K562 (cell line): ENCODE results near the gene CADM2. TPM values are rescaled to one million over a fixed set of nuclear protein-coding genes. Genes with fewer than 3 reads are reported as not detected.

Experiments
- ATAC-seq: fragments of 200-7000 bp; cut with Tn5 transposase; 3 replicates; pipeline ENCODE4 v1.9.1; 2020; ENCODE audit warnings: moderate library complexity
- BruUV-seq: library from RNA; stranded (reverse); fragments of 400-500 nt; replicated peaks from 2 replicates; lab custom pipeline; 2021; lab: Mats Ljungman, UMichigan
- CTCF ChIA-PET: fragments of 300-600 bp; formaldehyde crosslinking; extraction: SDS; loops from one replicate; lab custom pipeline; 2021; ENCODE audit warnings: low intra/inter-chr PET ratio; lab: Yijun Ruan, JAX
- POLR2A ChIA-PET: fragments of 300-600, 350-650 bp; sonication (Branson Sonifier 250); formaldehyde crosslinking; extraction: SDS; loops from one replicate; lab custom pipeline; 2021; ENCODE audit warnings: antibody characterized with exemption, inconsistent platforms; lab: Yijun Ruan, JAX
- DNase-seq, 4 experiments: peaks; one replicate each; pipeline versions ENCODE4 v3.0.0 to v3.0.0-alpha.2; 2011 to 2018; ENCODE audit warnings: low spot score in 3 of 4, mixed read lengths in 3 of 4; ENCODE audit errors: extremely low read depth in 1 of 4
- FAIRE-seq: peaks from 2 replicates; lab custom pipeline; 2011; peaks lifted over from hg19 to GRCh38; lab: Jason Lieb, UNC
- H2AFZ ChIP-seq: 2 replicates; pipeline ENCODE4 v1.6.0; 2011; ENCODE audit warnings: low read depth, low read length, control low read depth, inconsistent platforms
- H3K27ac ChIP-seq: fragments of 200-600 bp; 3 replicates; pipeline ENCODE4 v1.8.0; 2011; ENCODE audit warnings: low read depth, mild to moderate bottlenecking, control low read depth, inconsistent platforms, low read length, moderate library complexity, mixed read lengths; ENCODE audit errors: extremely low read depth
- H3K27me3 ChIP-seq, 2 experiments: fragments of 300-600 bp in 1 of 2; 2 replicates in 1 of 2; 3 replicates in 1 of 2; pipeline versions ENCODE4 v1.6.0 to v1.8.0; 2011; ENCODE audit warnings: inconsistent platforms in 2 of 2, low read length in 2 of 2, mild to moderate bottlenecking in 1 of 2, mixed read lengths in 1 of 2, moderate library complexity in 1 of 2; ENCODE audit not compliant: control insufficient read depth in 2 of 2, insufficient read depth in 2 of 2
- H3K36me3 ChIP-seq: fragments of 300-600 bp; 3 replicates; pipeline ENCODE4 v1.8.0; 2011; ENCODE audit warnings: mild to moderate bottlenecking, low read length, inconsistent platforms; ENCODE audit not compliant: control insufficient read depth, insufficient read depth
- H3K4me1 ChIP-seq, 2 experiments: fragments of 200-600 bp in 1 of 2; replicated peaks in 1 of 2; 2 replicates in 1 of 2; 3 replicates in 1 of 2; pipeline versions ENCODE4 v1.5.1 to v1.8.0; 2011; ENCODE audit warnings: inconsistent platforms in 2 of 2, low read length in 2 of 2, mild to moderate bottlenecking in 1 of 2, mixed read lengths in 1 of 2, moderate library complexity in 1 of 2; ENCODE audit not compliant: control insufficient read depth in 2 of 2, insufficient read depth in 2 of 2
- H3K4me2 ChIP-seq: 2 replicates; pipeline ENCODE4 v1.6.1; 2011; ENCODE audit warnings: low read length, control low read depth, inconsistent platforms, mixed read lengths; ENCODE audit not compliant: insufficient read depth
- H3K4me3 ChIP-seq: fragments of 200-600 bp; sonication (generic), shearing (Covaris generic); 2 replicates; pipeline ENCODE4 v1.5.1; 2016; ENCODE audit warnings: control low read depth, inconsistent platforms
- H3K79me2 ChIP-seq: fragments of 200-600 bp; 3 replicates; pipeline ENCODE4 v1.8.0; 2011; ENCODE audit warnings: low read length, inconsistent platforms; ENCODE audit not compliant: control insufficient read depth, insufficient read depth
- H3K9ac ChIP-seq, 2 experiments: 2 replicates each; pipeline versions ENCODE4 v1.6.0 to v1.6.1; 2011; ENCODE audit warnings: low read depth in 2 of 2, low read length in 2 of 2, control low read depth in 1 of 2, inconsistent platforms in 1 of 2, mild to moderate bottlenecking in 1 of 2, mixed read lengths in 1 of 2; ENCODE audit not compliant: insufficient read depth in 1 of 2
- H3K9me1 ChIP-seq: one replicate; pipeline ENCODE4 v1.6.0; 2011; ENCODE audit warnings: inconsistent platforms, mild to moderate bottlenecking, low read length, moderate library complexity; ENCODE audit not compliant: control insufficient read depth, insufficient read depth
- H3K9me3 ChIP-seq: replicated peaks from 2 replicates; pipeline ENCODE4 v1.5.1; 2011; ENCODE audit warnings: low read depth, low read length, inconsistent platforms; ENCODE audit not compliant: control insufficient read depth, insufficient read depth
- H4K20me1 ChIP-seq: replicated peaks from 2 replicates; pipeline ENCODE4 v1.6.1; 2011; ENCODE audit warnings: low read length, inconsistent platforms, mixed read lengths; ENCODE audit not compliant: control insufficient read depth, insufficient read depth
- CAMTA2 ChIP-seq: fragments of 250-450 bp; sonication (Bioruptor Pico); conservative IDR thresholded peaks from 2 replicates; pipeline ENCODE4 v1.5.1; 2022
- ETS2 ChIP-seq: IDR thresholded peaks from 2 replicates; pipeline ENCODE4 v1.6.1; 2016; ENCODE audit warnings: borderline replicate concordance, missing genetic modification characterization, mild to moderate bottlenecking, moderate library complexity, missing compliant biosample characterization; ENCODE audit not compliant: poor library complexity, severe bottlenecking
- FIP1L1 ChIP-seq: fragments of 200-400 bp; formaldehyde crosslinking; IDR thresholded peaks from 2 replicates; pipeline ENCODE4 v1.6.1; 2018; ENCODE audit warnings: mild to moderate bottlenecking, low read depth, low read length; ENCODE audit not compliant: poor library complexity, severe bottlenecking
- FOXP4 ChIP-seq: sonication (generic); formaldehyde crosslinking; IDR thresholded peaks from 2 replicates; pipeline ENCODE4 v1.8.0; 2022; ENCODE audit warnings: mild to moderate bottlenecking, missing genetic modification reagents, borderline replicate concordance
- NCOA6 ChIP-seq: fragments of 450-650 bp; IDR thresholded peaks from 2 replicates; pipeline ENCODE4 v1.6.1; 2017; ENCODE audit warnings: mild to moderate bottlenecking
- NCOR1 ChIP-seq: fragments of 450-650 bp; IDR thresholded peaks from 2 replicates; pipeline ENCODE4 v1.6.1; 2016; ENCODE audit warnings: mild to moderate bottlenecking, moderate library complexity
- PTRF ChIP-seq: fragments of 450-650 bp; IDR thresholded peaks from 2 replicates; pipeline ENCODE4 v1.6.1; 2016; ENCODE audit warnings: mild to moderate bottlenecking, missing genetic modification characterization, missing compliant biosample characterization
- SMARCC2 ChIP-seq: fragments of 450-650 bp; IDR thresholded peaks from 2 replicates; pipeline ENCODE4 v1.6.1; 2017; ENCODE audit warnings: antibody characterized with exemption, moderate library complexity, mild to moderate bottlenecking, low read depth
- SRF ChIP-seq, 2 experiments: fragments of 250-450, 450-650 bp in 1 of 2; sonication (Bioruptor Pico) in 1 of 2; sonication (generic) in 1 of 2; formaldehyde crosslinking; IDR thresholded peaks; 2 replicates each; pipeline versions ENCODE4 v1.5.0 to v1.5.1; 2020 to 2022; ENCODE audit warnings: mild to moderate bottlenecking in 1 of 2, missing genetic modification reagents in 1 of 2
- THRAP3 ChIP-seq: fragments of 450-650 bp; IDR thresholded peaks from 2 replicates; pipeline ENCODE4 v1.6.1; 2016; ENCODE audit warnings: mild to moderate bottlenecking, inconsistent platforms, borderline replicate concordance
- YBX1 ChIP-seq: fragments of 450-650 bp; IDR thresholded peaks from 2 replicates; pipeline ENCODE4 v1.7.1; 2016; ENCODE audit warnings: mild to moderate bottlenecking
- ZFP36 ChIP-seq: fragments of 150-350 bp; IDR thresholded peaks from 2 replicates; pipeline ENCODE4 v1.6.1; 2018; ENCODE audit warnings: low read length, low read depth; ENCODE audit not compliant: partially characterized antibody
- ZNF165 ChIP-seq: fragments of 250-450 bp; sonication (Bioruptor Pico); IDR thresholded peaks from 2 replicates; pipeline ENCODE4 v1.4.0; 2020; ENCODE audit warnings: borderline replicate concordance
- ZNF696 ChIP-seq: fragments of 250-450 bp; sonication (Bioruptor Pico); conservative IDR thresholded peaks from 2 replicates; pipeline ENCODE4 v1.4.0; 2020; ENCODE audit warnings: mild to moderate bottlenecking, moderate library complexity
- ZNF785 ChIP-seq: fragments of 250-450 bp; sonication (Bioruptor Pico); IDR thresholded peaks from 2 replicates; pipeline ENCODE4 v1.4.0; 2020; ENCODE audit warnings: mild to moderate bottlenecking
- ZNF79 ChIP-seq: fragments of 250-450 bp; sonication (Bioruptor Pico); IDR thresholded peaks from 2 replicates; pipeline ENCODE4 v1.4.0; 2020; ENCODE audit warnings: low read depth, mild to moderate bottlenecking, moderate library complexity
- WGBS: fragments of 100-300 bp; shearing (Covaris generic); methylation state at CpG from one replicate; pipeline ENCODE4 v1.1.6; 2016; ENCODE audit warnings: low coverage, mixed read lengths; ENCODE audit not compliant: insufficient coverage; ENCODE audit errors: missing lambda C conversion rate; 5-methylcytosine and 5-hydroxymethylcytosine counted together
- in situ Hi-C: fragments of 300-500 bp; cut with MboI; formaldehyde crosslinking; loops from 4 replicates; pipeline ENCODE4 v1.15.0; 2018; ENCODE audit warnings: inconsistent platforms, mixed read lengths
- intact Hi-C: fragments of 100-400 bp; cut with micrococcal nuclease; formaldehyde crosslinking; loops from 2 replicates; pipeline ENCODE4 v1.14.2; 2022
- polyA plus RNA-seq, 8 experiments: library from polyadenylated mRNA; depleted of rRNA in 4 of 8; stranded (reverse) in 5 of 8; unstranded in 3 of 8; fragments of >200 nt; fragmentation: Nextera tagmentation in 2 of 8; fragmentation: Illumina TruSeq in 1 of 8; extraction: Ambion mirVana in 2 of 8; extraction: Trizol in 1 of 8; gene quantifications; 2 replicates each; pipeline versions ENCODE4 v1.2.1 to v1.2.3, GENCODE V29; 2011 to 2014; ENCODE audit warnings: inconsistent platforms in 1 of 8, missing spikeins in 1 of 8
- total RNA-seq, 7 experiments: library from RNA; depleted of rRNA in 6 of 7; stranded (reverse); fragments of >200 nt in 6 of 7; fragmentation: Illumina TruSeq in 2 of 7; extraction: Trizol in 2 of 7; gene quantifications; 2 replicates each; pipeline versions ENCODE4 v1.2.1 to v1.2.3, GENCODE V29; 2011 to 2021; ENCODE audit warnings: low replicate concordance in 1 of 7

Gene CADM2
- total and polyA plus RNA-seq, 9 of the 15 experiments (the other 6 are each of a cell fraction or from before 2014, with no cell fraction given), result 0.11 to 3.2 (median 0.95) TPM

- FAIRE-seq (no peak), DNase-seq (no peak), ATAC-seq (no peak)
- Histone ChIP-seq H3K4me1 (no peaks in the 10 kb centered on the region), H3K27ac (no peak overlapping the region), H3K4me3 (no peak overlapping the region), H3K36me3 (no peaks in the 10 kb centered on the region), H3K9me3 (no peaks in the 10 kb centered on the region), H3K4me2 (no peak overlapping the region), H2AFZ (no peak overlapping the region), H3K9ac (no peak overlapping the region), H4K20me1 (no peaks in the 10 kb centered on the region), H3K27me3 (no peaks in the 10 kb centered on the region), H3K9me1 (no peaks in the 10 kb centered on the region), H3K79me2 (no peaks in the 10 kb centered on the region)
- no TSS peak for BruUV-seq
- intact Hi-C loops, result no loop called here
- no CpG with 5 or more reads among the region's 1 CpG for WGBS
- TF ChIP-seq ZNF785, result no peak
- TF ChIP-seq FOXP4 (CRISPR knock-in tag), result no peak
- no peak for TF ChIP-seq ZNF696 (CRISPR knock-in tag)
- no peak for TF ChIP-seq FIP1L1
- no peak for TF ChIP-seq THRAP3
- no peak for TF ChIP-seq ZFP36
- no peak for TF ChIP-seq ZNF79
- no peak for TF ChIP-seq YBX1
- TF ChIP-seq ZNF165 (CRISPR knock-in tag), result no peak
- TF ChIP-seq SRF (CRISPR knock-in tag; IDR thresholded peaks at IDR 0.05), result no peak
- no peak for TF ChIP-seq SMARCC2
- no peak for TF ChIP-seq NCOA6
- TF ChIP-seq PTRF (tag), result no peak
- no peak for TF ChIP-seq NCOR1
- TF ChIP-seq ETS2 (tag), result no peak
- TF ChIP-seq CAMTA2, result no peak
- ChIA-PET POLR2A (no interaction called here), CTCF (no interaction called here)
- in situ Hi-C loops, result no loop called here
These were observed 635.9 kb downstream of the CADM2 start for GRCh38 chr3:85594676-85595075.
